ENCODE results near the gene SULT1C3.

DNA sequence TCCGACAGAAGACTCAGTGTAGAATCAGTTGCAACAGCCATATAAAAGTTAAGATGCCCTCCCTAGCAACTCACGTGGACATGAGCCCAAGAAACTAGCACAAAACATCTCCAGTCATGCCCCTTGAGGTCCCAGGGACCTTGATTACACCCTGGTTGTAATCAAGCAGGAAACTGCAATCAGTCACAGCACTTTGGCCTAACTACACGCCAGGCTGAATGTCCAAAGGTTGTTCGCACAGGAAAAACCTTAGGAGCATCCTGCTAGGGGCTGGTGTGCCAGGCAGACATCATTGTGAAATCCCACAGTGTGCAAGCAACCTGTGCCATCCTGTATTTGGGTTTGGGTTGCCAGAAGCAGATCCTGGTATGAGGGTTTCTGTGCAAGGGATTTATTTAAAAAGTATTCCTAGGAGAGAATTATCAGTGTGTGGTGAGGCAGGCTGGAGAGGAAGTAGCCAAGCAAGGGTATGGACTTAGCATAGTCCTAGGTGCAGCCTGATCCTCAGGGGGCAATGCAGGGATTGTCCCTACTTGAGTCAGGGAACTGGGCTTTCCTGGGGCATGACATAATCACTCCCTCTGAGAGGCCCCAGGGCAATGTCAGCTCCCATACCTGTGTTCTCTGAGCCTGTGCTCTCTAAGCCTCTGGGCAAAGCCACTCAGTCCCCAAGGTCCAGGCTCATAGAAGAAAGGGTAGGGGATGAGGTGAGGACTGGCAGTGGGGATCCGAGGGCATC lies 31.2 kb downstream of the SULT1C3 start:
- TF ChIP-seq, protein P1, sequence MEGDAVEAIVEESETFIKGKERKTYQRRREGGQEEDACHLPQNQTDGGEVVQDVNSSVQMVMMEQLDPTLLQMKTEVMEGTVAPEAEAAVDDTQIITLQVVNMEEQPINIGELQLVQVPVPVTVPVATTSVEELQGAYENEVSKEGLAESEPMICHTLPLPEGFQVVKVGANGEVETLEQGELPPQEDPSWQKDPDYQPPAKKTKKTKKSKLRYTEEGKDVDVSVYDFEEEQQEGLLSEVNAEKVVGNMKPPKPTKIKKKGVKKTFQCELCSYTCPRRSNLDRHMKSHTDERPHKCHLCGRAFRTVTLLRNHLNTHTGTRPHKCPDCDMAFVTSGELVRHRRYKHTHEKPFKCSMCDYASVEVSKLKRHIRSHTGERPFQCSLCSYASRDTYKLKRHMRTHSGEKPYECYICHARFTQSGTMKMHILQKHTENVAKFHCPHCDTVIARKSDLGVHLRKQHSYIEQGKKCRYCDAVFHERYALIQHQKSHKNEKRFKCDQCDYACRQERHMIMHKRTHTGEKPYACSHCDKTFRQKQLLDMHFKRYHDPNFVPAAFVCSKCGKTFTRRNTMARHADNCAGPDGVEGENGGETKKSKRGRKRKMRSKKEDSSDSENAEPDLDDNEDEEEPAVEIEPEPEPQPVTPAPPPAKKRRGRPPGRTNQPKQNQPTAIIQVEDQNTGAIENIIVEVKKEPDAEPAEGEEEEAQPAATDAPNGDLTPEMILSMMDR (IDR thresholded peaks at IDR 0.05) = no peak
- no peak for TF ChIP-seq POLR2AphosphoS5 (IDR thresholded peaks at IDR 0.05)
